A673 (cell line): ENCODE results near the gene SSBP3. TPM values are rescaled to one million over a fixed set of nuclear protein-coding genes. Genes with fewer than 3 reads are reported as not detected.

ENCODE experiments used
- BruUV-seq: library from RNA; stranded (reverse); fragments of 400-500 nt; replicated peaks from 2 replicates; lab custom pipeline; 2021; lab: Mats Ljungman, UMichigan
- CTCF ChIA-PET: fragments of 300-600 bp; sonication (Branson Sonifier 250); formaldehyde crosslinking; loops from one replicate; lab custom pipeline; 2022; ENCODE audit warnings: antibody characterized with exemption; lab: Charles Lee
- POLR2A ChIA-PET: fragments of 300-600 bp; sonication (Branson Sonifier 250); formaldehyde crosslinking; loops from one replicate; lab custom pipeline; 2022; ENCODE audit warnings: antibody characterized with exemption; ENCODE audit not compliant: low non-redundant PET; lab: Charles Lee
- DNase-seq: peaks from one replicate; pipeline ENCODE4 v3.0.0-alpha.2; 2015; ENCODE audit warnings: low spot score
- H3K27ac ChIP-seq: fragments of 200-600 bp; sonication (generic); 2 replicates; pipeline ENCODE4 v1.5.1; 2016; ENCODE audit warnings: mixed run types, low read depth, mild to moderate bottlenecking, mixed read lengths, antibody characterized with exemption, low read length; ENCODE audit not compliant: poor library complexity, severe bottlenecking
- H3K27me3 ChIP-seq: fragments of 200-600 bp; sonication (generic); replicated peaks from 2 replicates; pipeline ENCODE4 v1.6.1; 2017; ENCODE audit warnings: mixed run types, low read depth, mild to moderate bottlenecking, mixed read lengths, antibody characterized with exemption, low read length; ENCODE audit not compliant: insufficient read depth, poor library complexity
- H3K36me3 ChIP-seq: fragments of 200-600 bp; sonication (generic); 2 replicates; pipeline ENCODE4 v1.6.1; 2016; ENCODE audit warnings: mixed run types, mild to moderate bottlenecking, mixed read lengths, antibody characterized with exemption, low read length; ENCODE audit not compliant: insufficient read depth, poor library complexity, severe bottlenecking
- H3K4me1 ChIP-seq: fragments of 200-600 bp; sonication (generic); 2 replicates; pipeline ENCODE4 v1.6.1; 2017; ENCODE audit warnings: mixed run types, mild to moderate bottlenecking, mixed read lengths, antibody characterized with exemption, low read length; ENCODE audit not compliant: insufficient read depth, poor library complexity, severe bottlenecking
- H3K4me3 ChIP-seq: fragments of 200-600 bp; sonication (generic); 2 replicates; pipeline ENCODE4 v1.5.1; 2016; ENCODE audit warnings: low read depth, mixed run types, mild to moderate bottlenecking, mixed read lengths, low read length; ENCODE audit not compliant: poor library complexity, severe bottlenecking
- H3K9me3 ChIP-seq: fragments of 200-600 bp; sonication (generic); 2 replicates; pipeline ENCODE4 v1.6.1; 2016; ENCODE audit warnings: mixed run types, low read depth, mild to moderate bottlenecking, mixed read lengths, antibody characterized with exemption, low read length; ENCODE audit not compliant: poor library complexity, severe bottlenecking
- CTCF ChIP-seq: fragments of 300-800, 200-600 bp; sonication (generic); conservative IDR thresholded peaks from 2 replicates; pipeline ENCODE4 v1.5.1; 2017; ENCODE audit warnings: low read depth, mild to moderate bottlenecking, antibody characterized with exemption, low read length, moderate library complexity, mixed read lengths
- EZH2 ChIP-seq: fragments of 200-600 bp; sonication (generic); IDR thresholded peaks from 2 replicates; pipeline ENCODE4 v1.6.1; 2017; ENCODE audit warnings: borderline replicate concordance, low read depth, mild to moderate bottlenecking, mixed read lengths, antibody characterized with exemption, low read length; ENCODE audit not compliant: poor library complexity, severe bottlenecking
- intact Hi-C: fragments of 100-400 bp; cut with micrococcal nuclease; formaldehyde crosslinking; loops from one replicate; pipeline ENCODE4 v1.10.0; 2022; ENCODE audit not compliant: unreplicated experiment
- total RNA-seq: library from RNA; stranded (reverse); gene quantifications from 2 replicates; pipeline ENCODE4 v1.2.3, GENCODE V29; 2021

Gene SSBP3
- total RNA-seq, 1 experiment from 2014 or later: 43.0 TPM

GRCh38 chr1:54268762-54269297 lies 137.4 kb downstream of the SSBP3 start:
- ChIA-PET CTCF (no interaction called here), POLR2A (no interaction called here)
- DNase-seq: no peak
- Histone ChIP-seq H3K27me3 (no peaks in the 10 kb centered on the region), H3K9me3 (no peaks in the 10 kb centered on the region), H3K4me3 (no peak overlapping the region), H3K27ac (no peak overlapping the region), H3K36me3 (no peaks in the 10 kb centered on the region), H3K4me1 (peaks cover 15% of the 10 kb centered on the region)
- no TSS peak for BruUV-seq
- intact Hi-C loops: no loop called here
- TF ChIP-seq CTCF: no peak
- TF ChIP-seq EZH2: no peak

- Histone ChIP-seq H3K9me3 (no peaks in the 10 kb centered on the region), H3K27ac (no peak overlapping the region), H3K27me3 (no peaks in the 10 kb centered on the region), H3K36me3 (no peaks in the 10 kb centered on the region), H3K4me3 (no peak overlapping the region), H3K4me1 (peaks cover 7% of the 10 kb centered on the region)
- TF ChIP-seq CTCF (no peak), EZH2 (no peak)
- ChIA-PET CTCF (no interaction called here), POLR2A (no interaction called here)
- intact Hi-C loops: no loop called here
- BruUV-seq: no TSS peak
- no peak for DNase-seq
These were observed 138.1 kb downstream of the SSBP3 start for GRCh38 chr1:54267815-54268761.

- no peak for TF ChIP-seq EZH2
- no peak for TF ChIP-seq CTCF
- H3K4me3 ChIP-seq: no peak overlapping the region
- no peaks in the 10 kb centered on the region for H3K36me3 ChIP-seq
- no peak for DNase-seq
- ChIA-PET CTCF (no interaction called here), POLR2A (no interaction called here)
- H3K27ac ChIP-seq: no peak overlapping the region
- no peaks in the 10 kb centered on the region for H3K27me3 ChIP-seq
- H3K9me3 ChIP-seq: no peaks in the 10 kb centered on the region
- intact Hi-C loops: no loop called here
- H3K4me1 ChIP-seq: no peaks in the 10 kb centered on the region
- no TSS peak for BruUV-seq
These were observed 139.3 kb downstream of the SSBP3 start for GRCh38 chr1:54266908-54267307.
